ENCODE results near the gene JUN. TPM values are rescaled to one million over a fixed set of nuclear protein-coding genes. Genes with fewer than 3 reads are reported as not detected.

The JUN gene
- total RNA-seq, 2 donors from 2014 or later = 31.7 to 54.8 TPM

Other genes starting within 250 kb of the JUN start
- 10 to 100 TPM in 1 of 2 donors, 1 to 10 TPM in 1; 4.0 to 12.3 TPM for gene OMA1, start 237.3 kb downstream of the JUN start, total RNA-seq
- gene TACSTD2, start 206.8 kb downstream of the JUN start, total RNA-seq = under 1 TPM; 0.14 to 0.16 TPM
- gene MYSM1, start 84.0 kb downstream of the JUN start, total RNA-seq = 10 to 100 TPM; 42.5 to 54.4 TPM